Measurements from ENCODE around the gene MBP.

The MBP gene

DNA sequence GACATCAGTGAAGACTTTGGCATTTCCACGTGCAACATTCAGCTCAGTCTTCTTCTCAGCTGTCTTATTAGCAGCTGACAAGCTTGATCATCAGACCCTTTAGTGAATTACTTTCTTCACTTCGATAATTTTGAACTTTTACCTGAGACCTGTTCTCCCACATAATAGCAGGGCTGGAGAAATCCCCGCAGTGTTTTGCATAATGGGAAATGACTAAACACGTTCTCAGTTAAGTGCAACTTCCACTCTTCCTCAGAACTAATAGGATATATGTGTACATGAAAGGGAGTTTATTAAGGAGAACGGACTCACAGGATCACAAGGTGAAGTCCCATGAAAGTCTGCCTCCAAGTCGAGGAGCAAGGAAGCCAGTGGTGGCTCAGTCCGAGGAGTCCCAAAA is 28.8 kb upstream of the MBP start:
- H3K36me3 Mint-ChIP-seq (ENCODE audit: low read depth): no peaks in the 10 kb centered on the region
- H3K4me3 Mint-ChIP-seq: no peak overlapping the region
- peaks cover 6% of the 10 kb centered on the region for H3K4me1 Mint-ChIP-seq (ENCODE audit: low read depth)
- peaks cover 10% of the 10 kb centered on the region for H3K27me3 Mint-ChIP-seq
- no peak overlapping the region for H3K27ac Mint-ChIP-seq
- H3K9me3 Mint-ChIP-seq: no peaks in the 10 kb centered on the region

DNA sequence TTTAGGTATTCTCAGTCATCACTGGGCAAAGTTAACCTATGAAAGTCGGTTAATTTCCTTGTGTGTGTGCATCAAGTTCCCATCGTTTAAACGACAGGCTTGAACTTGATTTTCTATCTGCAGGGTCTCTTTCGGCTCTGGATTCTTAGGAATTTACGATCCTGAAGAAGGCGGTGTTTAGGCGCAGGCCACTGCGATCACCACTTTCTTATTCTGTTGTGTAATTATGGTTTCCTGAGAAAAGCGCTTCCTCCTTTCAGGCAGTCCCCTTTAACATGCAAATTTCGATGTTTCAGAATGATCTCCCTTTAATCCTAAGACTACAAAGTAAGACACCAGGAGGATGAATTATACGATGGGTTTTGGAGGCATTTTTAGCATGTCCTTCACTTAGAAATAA is 27.9 kb upstream of the MBP start:
- Mint-ChIP-seq H3K4me1 (ENCODE audit: low read depth) (peaks cover 6% of the 10 kb centered on the region), H3K4me3 (no peak overlapping the region), H3K27ac (no peak overlapping the region), H3K9me3 (no peaks in the 10 kb centered on the region), H3K36me3 (ENCODE audit: low read depth) (no peaks in the 10 kb centered on the region), H3K27me3 (peaks cover 10% of the 10 kb centered on the region)

DNA sequence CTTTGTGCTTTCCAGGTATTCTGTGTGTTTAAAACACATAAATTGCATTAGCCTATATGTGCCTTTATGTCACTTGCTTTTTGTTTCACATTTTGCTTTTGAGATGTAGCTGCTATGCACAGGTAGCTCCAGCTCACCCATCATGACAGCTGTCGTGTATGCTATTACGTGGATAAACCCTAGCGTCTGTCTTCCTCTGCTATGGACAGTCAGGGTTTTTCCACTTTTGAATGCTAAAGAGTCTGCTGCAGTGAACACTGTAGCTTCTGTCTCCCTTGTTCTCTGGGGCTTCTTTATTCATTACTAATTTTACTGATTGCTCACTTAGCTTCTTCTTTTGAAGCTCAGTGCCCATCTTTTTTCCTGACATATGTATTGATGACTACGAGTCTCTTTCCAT is 24.7 kb upstream of the MBP start:
- Mint-ChIP-seq H3K27ac (no peak overlapping the region), H3K4me1 (ENCODE audit: low read depth) (peaks cover 6% of the 10 kb centered on the region), H3K27me3 (peaks cover 6% of the 10 kb centered on the region), H3K36me3 (ENCODE audit: low read depth) (no peaks in the 10 kb centered on the region), H3K4me3 (no peak overlapping the region), H3K9me3 (no peaks in the 10 kb centered on the region)

- Mint-ChIP-seq H3K27me3 (no peaks in the 10 kb centered on the region), H3K27ac (no peak overlapping the region), H3K4me3 (no peak overlapping the region), H3K9me3 (no peaks in the 10 kb centered on the region), H3K4me1 (ENCODE audit: low read depth) (peaks cover 12% of the 10 kb centered on the region), H3K36me3 (ENCODE audit: low read depth) (no peaks in the 10 kb centered on the region)
These were observed 22.4 kb upstream of the MBP start for GRCh38 chr18:77155031-77155430.

- no peaks in the 10 kb centered on the region for H3K36me3 Mint-ChIP-seq (ENCODE audit: low read depth)
These were observed 20.8 kb upstream of the MBP start for GRCh38 chr18:77153404-77153803.

GRCh38 chr18:77151772-77152520 is 19.4 kb upstream of the MBP start:
- H3K36me3 Mint-ChIP-seq (ENCODE audit: low read depth): no peaks in the 10 kb centered on the region

More at GRCh38 chr18:77153404-77153803, 20.8 kb upstream of the MBP start:
- Mint-ChIP-seq H3K4me1 (ENCODE audit: low read depth) (peaks cover 15% of the 10 kb centered on the region), H3K4me3 (no peak overlapping the region), H3K27ac (no peak overlapping the region), H3K27me3 (no peaks in the 10 kb centered on the region), H3K9me3 (no peaks in the 10 kb centered on the region)

DNA sequence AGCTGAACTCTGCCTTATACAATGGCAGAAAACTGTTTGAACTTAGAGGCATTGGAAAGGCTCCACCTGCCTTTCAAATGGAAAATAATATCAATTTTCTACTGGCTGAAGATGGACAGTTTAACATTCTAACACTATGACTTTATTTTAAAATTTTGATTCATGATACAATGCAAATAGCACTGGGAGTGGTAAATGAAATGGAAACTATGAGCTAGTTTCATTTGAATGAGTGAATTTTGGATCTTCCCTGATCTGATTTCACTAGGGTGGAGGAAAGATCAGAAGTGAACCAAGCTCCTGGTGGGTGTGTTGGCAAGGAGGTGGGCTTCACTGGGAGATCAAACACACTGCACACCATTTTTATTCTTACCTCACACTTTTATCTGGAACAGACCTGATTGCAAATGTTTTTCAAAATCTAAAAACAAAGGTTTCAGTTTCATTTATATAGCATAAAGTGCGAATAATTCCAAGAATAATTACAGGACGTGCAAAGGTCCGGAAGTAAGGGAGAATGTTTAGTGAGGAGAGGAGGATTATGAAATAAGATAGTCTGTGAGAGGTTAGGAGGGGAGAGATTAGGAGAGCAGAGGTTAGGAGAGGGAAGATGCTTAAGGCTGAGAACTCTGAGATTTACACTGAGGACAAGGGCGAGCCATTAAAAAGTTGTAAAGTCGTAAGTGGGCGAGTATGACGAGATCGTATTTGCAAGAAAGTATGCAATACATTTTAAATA is 18.6 kb upstream of the MBP start:
- H3K27me3 Mint-ChIP-seq: no peaks in the 10 kb centered on the region
- peaks cover 37% of the 10 kb centered on the region for H3K4me1 Mint-ChIP-seq (ENCODE audit: low read depth)
- H3K9me3 Mint-ChIP-seq: no peaks in the 10 kb centered on the region
- no peaks in the 10 kb centered on the region for H3K36me3 Mint-ChIP-seq (ENCODE audit: low read depth)
- H3K27ac Mint-ChIP-seq: no peak overlapping the region
- no peak overlapping the region for H3K4me3 Mint-ChIP-seq

More at GRCh38 chr18:77151772-77152520, 19.4 kb upstream of the MBP start:
- H3K27me3 Mint-ChIP-seq: no peaks in the 10 kb centered on the region
- H3K27ac Mint-ChIP-seq: no peak overlapping the region
- no peaks in the 10 kb centered on the region for H3K9me3 Mint-ChIP-seq
- peaks cover 30% of the 10 kb centered on the region for H3K4me1 Mint-ChIP-seq (ENCODE audit: low read depth)
- peak overlapping the region; percentile 6 for H3K4me3 Mint-ChIP-seq

DNA sequence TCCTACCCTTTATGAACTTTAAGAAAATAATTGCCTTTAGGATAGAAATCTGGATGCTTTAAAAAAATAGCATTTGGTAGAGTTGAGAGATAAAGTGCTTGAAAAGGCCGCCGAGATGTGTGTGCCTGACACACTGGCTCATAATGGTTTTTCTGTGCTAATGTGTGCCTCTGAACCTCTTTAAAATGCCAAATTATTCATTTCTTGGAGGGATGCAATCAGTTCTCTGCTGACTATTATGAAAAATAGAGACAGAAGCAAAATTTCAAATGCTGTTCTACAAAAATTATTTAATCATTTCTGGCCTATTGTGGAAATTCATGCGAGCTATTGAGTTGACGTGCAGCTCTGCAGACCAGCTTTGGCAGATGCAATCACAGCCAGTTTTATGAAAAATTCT is 18.0 kb upstream of the MBP start:
- Mint-ChIP-seq H3K4me3 (no peak overlapping the region), H3K36me3 (ENCODE audit: low read depth) (no peaks in the 10 kb centered on the region), H3K4me1 (ENCODE audit: low read depth) (peaks cover 41% of the 10 kb centered on the region), H3K27ac (no peak overlapping the region), H3K27me3 (no peaks in the 10 kb centered on the region), H3K9me3 (no peaks in the 10 kb centered on the region)

GRCh38 chr18:77148289-77148688 is 15.7 kb upstream of the MBP start:
- Mint-ChIP-seq H3K4me1 (ENCODE audit: low read depth) (peaks cover 49% of the 10 kb centered on the region), H3K4me3 (no peak overlapping the region), H3K9me3 (peaks cover 9% of the 10 kb centered on the region), H3K36me3 (ENCODE audit: low read depth) (peaks cover 8% of the 10 kb centered on the region), H3K27ac (no peak overlapping the region), H3K27me3 (no peaks in the 10 kb centered on the region)

DNA sequence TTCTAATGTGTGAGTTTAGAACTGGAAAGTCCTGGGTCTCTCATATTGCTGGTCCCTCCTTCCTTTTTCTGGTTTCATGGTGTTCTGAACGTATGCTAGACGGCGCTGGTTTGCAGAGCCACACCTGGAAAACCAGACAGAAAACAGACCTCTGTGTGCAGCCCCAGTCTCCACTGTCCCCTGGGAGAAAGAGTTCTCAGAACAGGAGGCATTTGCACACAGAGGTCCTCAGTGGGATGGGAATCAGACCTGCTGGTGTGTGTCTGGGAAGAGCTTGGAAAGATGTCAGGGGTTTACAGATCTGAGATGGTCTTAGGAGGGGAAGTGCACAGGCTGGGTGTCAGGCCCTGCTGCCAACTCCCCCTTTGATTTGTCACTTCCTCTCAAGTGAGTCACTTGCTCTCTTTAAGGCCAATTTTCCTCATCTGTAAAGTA is 14.9 kb upstream of the MBP start:
- Mint-ChIP-seq H3K36me3 (ENCODE audit: low read depth) (peaks cover 13% of the 10 kb centered on the region), H3K27ac (peak overlapping the region; percentile 87), H3K27me3 (no peaks in the 10 kb centered on the region), H3K9me3 (peaks cover 13% of the 10 kb centered on the region), H3K4me3 (peak overlapping the region; percentile 3), H3K4me1 (ENCODE audit: low read depth) (peaks cover 52% of the 10 kb centered on the region)

DNA sequence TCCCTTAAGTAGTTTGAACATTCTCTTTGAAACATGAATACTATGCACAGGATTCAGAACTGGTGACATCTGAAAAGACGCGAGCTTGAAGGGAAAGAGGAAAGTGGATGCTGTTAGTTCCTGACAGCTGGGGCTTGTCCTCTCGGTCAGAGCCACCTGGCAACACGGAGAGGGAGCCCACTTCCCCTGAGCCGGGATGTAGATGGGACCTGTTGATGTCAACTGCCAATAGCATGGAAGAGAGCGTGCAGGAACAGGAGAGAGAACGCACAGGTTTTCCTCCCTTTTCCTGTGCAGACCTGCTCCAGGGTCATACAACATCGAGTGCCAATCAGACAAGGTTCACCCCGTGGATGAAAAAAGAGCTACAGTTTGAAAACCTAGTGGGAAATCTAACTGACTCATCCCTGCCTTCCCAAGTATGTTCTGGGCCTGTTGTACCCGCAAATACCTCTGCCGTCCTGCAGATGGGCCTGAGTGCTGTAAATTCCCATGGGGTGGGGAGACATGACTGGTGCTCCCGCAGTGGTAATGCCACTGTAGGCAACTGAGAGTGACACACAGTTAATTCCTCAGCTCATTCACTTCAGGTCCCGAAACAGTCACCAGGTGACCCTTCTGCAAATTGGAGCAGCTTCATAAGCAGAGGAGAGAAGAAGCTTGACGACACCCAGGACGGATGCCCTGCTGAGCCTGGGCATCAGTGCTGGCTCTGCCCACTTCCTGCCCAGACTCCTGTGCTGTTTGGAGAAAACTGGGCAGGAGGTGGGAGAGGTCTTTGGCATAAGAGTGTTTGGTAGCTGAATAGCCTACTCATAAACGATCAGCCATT is 13.9 kb upstream of the MBP start:
- Mint-ChIP-seq H3K4me1 (ENCODE audit: low read depth) (peaks cover 58% of the 10 kb centered on the region), H3K27ac (no peak overlapping the region), H3K4me3 (no peak overlapping the region), H3K27me3 (no peaks in the 10 kb centered on the region), H3K9me3 (peaks cover 20% of the 10 kb centered on the region), H3K36me3 (ENCODE audit: low read depth) (peaks cover 20% of the 10 kb centered on the region)

- Mint-ChIP-seq H3K4me3 (no peak overlapping the region), H3K36me3 (ENCODE audit: low read depth) (peaks cover 20% of the 10 kb centered on the region), H3K27ac (no peak overlapping the region), H3K4me1 (ENCODE audit: low read depth) (peaks cover 58% of the 10 kb centered on the region), H3K27me3 (no peaks in the 10 kb centered on the region), H3K9me3 (peaks cover 20% of the 10 kb centered on the region)
These were observed 12.8 kb upstream of the MBP start for GRCh38 chr18:77145364-77145901.

- Mint-ChIP-seq H3K27ac (no peak overlapping the region), H3K4me3 (no peak overlapping the region), H3K27me3 (no peaks in the 10 kb centered on the region), H3K4me1 (ENCODE audit: low read depth) (peaks cover 66% of the 10 kb centered on the region), H3K36me3 (ENCODE audit: low read depth) (peaks cover 20% of the 10 kb centered on the region), H3K9me3 (peaks cover 20% of the 10 kb centered on the region)
These were observed 12.0 kb upstream of the MBP start for GRCh38 chr18:77144451-77145118.

DNA sequence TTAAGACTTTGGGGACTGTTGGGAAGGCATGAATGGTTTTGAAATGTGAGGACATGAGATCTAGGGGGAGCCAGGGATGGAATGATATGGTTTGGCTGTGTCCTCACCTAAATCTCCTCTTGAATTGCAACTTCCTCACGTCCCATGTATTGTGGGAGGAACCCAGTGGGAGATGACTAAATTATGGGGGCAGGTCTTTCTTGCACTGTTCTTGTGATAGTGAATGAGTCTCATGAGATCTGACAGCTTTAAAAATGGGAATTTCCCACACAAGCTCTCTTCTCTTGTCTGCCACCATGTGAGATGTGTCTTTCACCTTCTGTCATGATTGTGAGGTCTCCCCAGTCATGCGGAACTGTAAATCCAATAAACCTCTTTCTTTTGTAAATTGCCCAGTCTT is 11.5 kb upstream of the MBP start:
- no peak overlapping the region for H3K27ac Mint-ChIP-seq
- peaks cover 66% of the 10 kb centered on the region for H3K4me1 Mint-ChIP-seq (ENCODE audit: low read depth)
- H3K27me3 Mint-ChIP-seq: no peaks in the 10 kb centered on the region
- no peak overlapping the region for H3K4me3 Mint-ChIP-seq
- peaks cover 20% of the 10 kb centered on the region for H3K36me3 Mint-ChIP-seq (ENCODE audit: low read depth)
- H3K9me3 Mint-ChIP-seq: peaks cover 20% of the 10 kb centered on the region
